IPS DF 6.9 (cell line): ENCODE measurements around the gene DNM3.

Experiments used
- DNase-seq: peaks from one replicate; pipeline ENCODE4 v3.0.0-alpha.2; 2013; ENCODE audit warnings: low read depth, low spot score
- H3K27ac ChIP-seq: one replicate; pipeline ENCODE4 v1.5.1; 2013; ENCODE audit warnings: low read length, control low read depth
- H3K27me3 ChIP-seq: 2 replicates; pipeline ENCODE4 v1.6.1; 2013; ENCODE audit warnings: mild to moderate bottlenecking, low read length; ENCODE audit not compliant: control insufficient read depth, insufficient read depth
- H3K36me3 ChIP-seq: 2 replicates; pipeline ENCODE4 v1.6.1; 2013; ENCODE audit warnings: low read length; ENCODE audit not compliant: control insufficient read depth, insufficient read depth
- H3K4me1 ChIP-seq: 2 replicates; pipeline ENCODE4 v1.6.1; 2013; ENCODE audit warnings: low read length; ENCODE audit not compliant: control insufficient read depth, insufficient read depth
- H3K4me3 ChIP-seq: 2 replicates; pipeline ENCODE4 v1.5.1; 2013; ENCODE audit warnings: mild to moderate bottlenecking, low read length
- H3K9me3 ChIP-seq: 2 replicates; pipeline ENCODE4 v1.6.1; 2013; ENCODE audit warnings: low read length, inconsistent platforms; ENCODE audit not compliant: control insufficient read depth, insufficient read depth
- WGBS: extraction: QIAGEN DNeasy Blood & Tissue Kit; methylation state at CpG from one replicate; pipeline ENCODE4 v1.1.7; 2013; ENCODE audit warnings: mixed read lengths, missing lambda C conversion rate; ENCODE audit not compliant: insufficient read length, insufficient coverage; 5-methylcytosine and 5-hydroxymethylcytosine counted together

The DNM3 gene

DNA sequence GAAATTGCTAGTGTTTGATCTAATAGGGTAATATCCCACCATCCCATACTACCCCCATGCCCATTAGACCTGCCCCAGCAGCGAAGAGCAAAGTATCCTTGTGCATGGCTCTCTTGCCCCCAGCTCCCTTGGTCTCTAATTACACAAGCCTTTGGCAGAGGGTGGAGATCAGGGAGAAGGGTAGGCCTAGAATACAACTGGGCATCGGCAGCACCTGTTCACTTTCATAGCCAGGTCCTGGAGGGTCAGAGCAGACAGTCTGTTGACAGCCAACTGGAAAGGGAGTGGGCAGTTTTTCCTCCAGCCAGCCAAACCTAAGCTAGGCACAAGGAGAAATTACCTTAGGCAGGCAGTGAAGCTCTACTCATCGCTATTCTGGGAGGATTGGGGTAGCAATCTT lies 605.2 kb downstream of the DNM3 start:
- Histone ChIP-seq H3K9me3 (no peaks in the 10 kb centered on the region), H3K36me3 (no peaks in the 10 kb centered on the region; the same call in 1 of the 2 replicates), H3K4me1 (no peaks in the 10 kb centered on the region; the same call in 1 of the 2 replicates), H3K27ac (no peak overlapping the region), H3K27me3 (no peaks in the 10 kb centered on the region), H3K4me3 (no peak overlapping the region)
- no peak for DNase-seq
- no CpG with 5 or more reads among the region's 3 CpGs for WGBS

DNA sequence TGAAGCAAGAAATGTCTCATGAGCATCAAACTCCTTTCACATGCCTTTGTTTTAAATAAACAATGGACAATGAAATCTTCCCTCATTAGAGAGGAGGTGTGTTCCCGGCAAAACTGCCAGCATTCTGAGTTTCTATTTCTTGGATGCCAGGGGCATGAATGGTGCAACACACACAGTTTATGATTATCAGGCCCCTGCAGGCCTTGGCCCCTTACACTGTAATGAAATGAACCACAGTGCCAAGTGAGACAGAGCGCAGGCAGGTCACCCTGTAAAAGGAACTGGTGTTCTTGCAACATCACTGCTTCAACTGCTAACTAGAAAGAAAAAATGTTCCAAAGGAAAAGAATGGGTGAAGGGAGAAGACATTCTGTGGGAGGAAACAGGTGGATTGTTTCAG lies 606.3 kb downstream of the DNM3 start:
- WGBS: no CpG with 5 or more reads among the region's 2 CpGs

DNA sequence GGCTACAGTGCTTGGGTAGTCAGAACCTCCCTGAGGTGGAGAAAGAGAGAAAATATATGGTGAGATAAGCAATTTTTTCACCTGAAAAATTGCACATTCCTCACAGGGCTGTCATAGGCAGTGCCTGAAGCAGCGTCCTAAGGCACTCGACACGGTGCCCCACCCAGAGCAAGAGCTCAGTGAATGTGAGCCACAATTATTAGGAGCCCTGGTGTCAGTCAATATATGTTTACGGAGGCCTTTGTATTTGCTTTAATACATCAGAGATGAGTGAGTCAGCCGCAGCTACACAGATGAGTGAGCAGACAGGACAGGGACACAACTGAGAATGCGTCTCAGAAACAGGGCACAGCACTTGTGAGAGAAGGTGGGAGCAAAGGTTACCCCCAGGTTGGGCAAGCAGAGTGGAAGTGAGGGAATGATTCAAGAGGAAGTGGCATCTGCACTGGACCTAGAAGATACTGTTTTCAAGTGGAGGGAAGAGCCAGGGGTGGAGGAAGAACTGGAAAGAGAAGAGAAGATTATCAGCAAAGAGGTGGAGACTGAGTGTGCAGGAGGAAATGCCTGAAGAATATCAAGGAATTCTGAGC lies 607.8 kb downstream of the DNM3 start:
- no peak overlapping the region for H3K27ac ChIP-seq
- DNase-seq: no peak
- H3K36me3 ChIP-seq: no peaks in the 10 kb centered on the region
- H3K4me1 ChIP-seq: no peaks in the 10 kb centered on the region; the same call in 1 of the 2 replicates
- H3K27me3 ChIP-seq: no peaks in the 10 kb centered on the region
- H3K9me3 ChIP-seq: no peaks in the 10 kb centered on the region
- no peak overlapping the region for H3K4me3 ChIP-seq
- no CpG with 5 or more reads among the region's 6 CpGs for WGBS

More for the DNA sequence above, 606.3 kb downstream of the DNM3 start:
- Histone ChIP-seq H3K9me3 (no peaks in the 10 kb centered on the region), H3K27ac (no peak overlapping the region), H3K27me3 (no peaks in the 10 kb centered on the region), H3K4me1 (no peaks in the 10 kb centered on the region; the same call in 1 of the 2 replicates), H3K4me3 (no peak overlapping the region), H3K36me3 (no peaks in the 10 kb centered on the region)
- DNase-seq: no peak

DNA sequence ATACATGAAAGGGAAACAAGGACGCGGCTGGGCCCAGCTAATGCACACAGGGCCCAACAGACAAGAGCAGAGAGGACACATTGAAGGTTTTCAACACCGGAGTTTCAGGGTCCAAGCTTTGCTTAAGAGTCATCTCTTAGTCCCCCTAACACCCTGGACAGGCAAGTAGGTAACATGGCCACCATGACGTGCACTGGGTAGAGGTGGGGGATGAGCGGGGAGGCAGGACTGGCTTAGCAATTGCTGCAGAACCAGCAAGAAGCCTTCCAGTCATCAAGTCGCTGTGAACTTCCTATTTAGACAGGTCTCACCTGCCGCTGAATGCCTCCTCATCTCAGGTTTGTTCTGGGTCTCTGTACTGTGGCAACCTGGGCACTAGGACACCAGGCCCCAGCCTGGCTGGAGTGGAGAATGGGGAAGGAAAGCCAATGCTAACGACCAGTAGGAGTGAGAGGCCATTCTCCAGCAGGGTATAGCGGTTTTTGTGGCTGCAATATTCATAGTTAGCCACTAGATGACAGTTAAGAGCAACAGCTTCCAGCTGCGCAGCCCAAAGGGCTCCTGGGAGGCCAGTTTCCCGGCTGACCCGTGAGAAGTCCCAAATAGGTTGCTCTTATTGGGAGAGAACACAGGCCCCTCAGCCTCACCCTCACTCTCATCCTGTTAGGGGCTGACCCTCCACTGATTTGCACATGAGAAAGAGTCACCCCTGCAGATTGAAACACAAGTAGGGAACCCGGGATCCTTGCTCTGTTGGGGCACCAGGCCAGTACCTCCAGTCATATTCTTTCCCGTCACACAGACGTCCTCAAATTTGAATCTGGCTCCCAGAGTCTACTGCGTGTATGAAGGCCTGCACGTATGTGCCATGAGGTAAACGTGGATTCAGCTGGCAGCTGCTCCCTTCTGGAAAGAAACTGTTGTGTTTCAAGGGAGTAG lies 608.6 kb downstream of the DNM3 start:
- H3K27ac ChIP-seq: no peak overlapping the region
- H3K36me3 ChIP-seq: no peaks in the 10 kb centered on the region
- no peak overlapping the region for H3K4me3 ChIP-seq
- DNase-seq: peak; percentile 58
- no peaks in the 10 kb centered on the region; the same call in 1 of the 2 replicates for H3K4me1 ChIP-seq
- no CpG with 5 or more reads among the region's 18 CpGs for WGBS
- H3K27me3 ChIP-seq: no peaks in the 10 kb centered on the region
- no peaks in the 10 kb centered on the region for H3K9me3 ChIP-seq

DNA sequence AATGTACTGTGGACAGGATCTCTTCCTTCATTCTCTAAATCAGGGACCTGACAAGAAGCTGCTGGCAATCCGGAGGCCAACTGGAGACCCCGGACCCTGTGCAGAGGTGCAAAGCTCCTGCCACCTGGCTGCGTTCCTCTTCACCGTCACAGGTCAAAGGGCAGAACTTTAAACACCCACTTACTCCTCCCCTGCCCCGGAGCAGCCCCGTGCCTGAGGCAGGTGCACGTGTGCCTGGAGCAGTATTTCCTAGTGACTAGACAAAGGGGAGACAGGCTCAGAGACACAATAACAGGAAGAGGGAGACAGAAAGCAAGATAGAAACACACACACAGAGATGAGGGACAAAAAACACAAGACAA lies 609.2 kb downstream of the DNM3 start:
- H3K9me3 ChIP-seq: no peaks in the 10 kb centered on the region
- WGBS: no CpG with 5 or more reads among the region's 7 CpGs
- DNase-seq: no peak

DNA sequence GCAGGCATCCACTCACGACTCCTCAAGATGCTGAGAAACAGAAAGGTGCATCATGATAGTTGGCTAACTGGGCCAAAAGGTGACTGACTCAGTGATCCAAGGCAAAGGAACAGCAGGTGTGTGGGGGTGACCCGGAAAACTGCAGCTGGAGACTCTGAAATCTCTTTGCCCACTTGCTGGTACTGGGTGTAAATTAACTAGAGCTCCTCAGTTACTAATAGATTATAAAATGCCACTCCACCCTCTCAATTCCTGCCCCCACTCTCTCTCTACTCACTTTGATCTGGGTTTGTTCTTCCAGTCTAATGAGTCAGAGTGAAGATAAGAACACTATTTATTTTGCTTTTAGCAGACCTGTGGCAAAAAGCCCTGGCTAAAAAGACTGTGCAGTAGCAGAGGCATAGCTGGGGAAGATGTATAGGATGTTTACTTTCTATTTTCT lies 609.7 kb downstream of the DNM3 start:
- DNase-seq: no peak
- H3K4me3 ChIP-seq: no peak overlapping the region
- H3K4me1 ChIP-seq: no peaks in the 10 kb centered on the region; the same call in 1 of the 2 replicates
- WGBS: no CpG with 5 or more reads among the region's 2 CpGs
- H3K27me3 ChIP-seq: no peaks in the 10 kb centered on the region
- H3K36me3 ChIP-seq: no peaks in the 10 kb centered on the region
- H3K9me3 ChIP-seq: no peaks in the 10 kb centered on the region
- no peak overlapping the region for H3K27ac ChIP-seq

More for the DNA sequence above, 609.2 kb downstream of the DNM3 start:
- Histone ChIP-seq H3K4me3 (no peak overlapping the region), H3K36me3 (no peaks in the 10 kb centered on the region), H3K4me1 (no peaks in the 10 kb centered on the region; the same call in 1 of the 2 replicates), H3K27ac (no peak overlapping the region), H3K27me3 (no peaks in the 10 kb centered on the region)

DNA sequence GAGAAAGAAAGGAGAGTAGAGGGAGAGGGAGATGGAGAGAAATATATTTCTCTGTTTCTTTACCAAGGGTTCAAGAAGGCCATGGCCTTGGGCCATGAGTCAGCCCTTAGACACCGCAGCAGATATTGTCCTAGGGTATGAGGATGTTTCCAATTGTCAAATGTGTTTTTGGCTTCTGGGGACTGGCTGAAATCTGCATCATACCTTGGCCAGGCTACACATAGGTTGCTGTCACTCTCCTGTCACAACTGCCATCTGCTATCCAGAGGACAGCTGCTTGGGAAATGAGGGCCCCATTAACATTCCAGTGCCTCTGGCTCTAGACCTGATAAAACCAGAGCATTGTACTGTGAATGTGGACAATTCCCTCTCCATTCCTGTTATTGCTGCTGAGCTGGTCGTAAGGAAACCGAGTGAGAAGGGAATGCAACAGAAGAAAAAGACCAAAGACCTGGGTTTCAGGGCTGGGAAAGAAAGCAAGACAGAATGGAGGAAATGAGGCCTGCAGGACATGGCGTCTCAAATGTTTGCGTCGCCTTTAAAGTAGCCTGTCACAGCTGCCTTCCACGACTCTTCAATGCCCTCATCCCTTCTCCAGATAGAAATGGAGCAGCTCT lies 611.3 kb downstream of the DNM3 start:
- Histone ChIP-seq H3K27me3 (no peaks in the 10 kb centered on the region), H3K9me3 (no peaks in the 10 kb centered on the region), H3K36me3 (no peaks in the 10 kb centered on the region), H3K4me3 (no peak overlapping the region), H3K4me1 (no peaks in the 10 kb centered on the region; the same call in 1 of the 2 replicates), H3K27ac (no peak overlapping the region)
- WGBS: no CpG with 5 or more reads among the region's 7 CpGs
- no peak for DNase-seq

DNA sequence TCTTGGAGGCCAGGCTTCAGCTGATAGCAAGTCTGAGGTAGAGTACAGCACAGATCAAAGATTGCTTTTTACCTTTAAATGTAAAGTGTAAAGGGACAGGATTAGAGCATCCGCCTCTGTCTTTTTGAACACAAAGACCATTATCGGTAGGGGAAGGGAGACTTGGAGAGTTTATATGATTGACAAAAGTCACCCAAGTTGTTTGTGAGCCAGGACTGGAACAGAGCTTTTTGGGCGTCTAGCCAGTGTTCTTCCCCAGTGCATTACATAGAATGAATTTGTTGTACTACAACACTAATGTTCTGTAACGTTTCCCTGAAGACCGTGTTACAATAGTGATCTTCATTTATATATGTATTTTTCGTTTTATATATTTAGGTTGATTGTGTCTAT lies 611.9 kb downstream of the DNM3 start:
- DNase-seq: no peak
- Histone ChIP-seq H3K9me3 (no peaks in the 10 kb centered on the region), H3K36me3 (no peaks in the 10 kb centered on the region), H3K27me3 (no peaks in the 10 kb centered on the region), H3K4me3 (no peak overlapping the region), H3K27ac (no peak overlapping the region), H3K4me1 (no peaks in the 10 kb centered on the region; the same call in 1 of the 2 replicates)
- WGBS: no CpG with 5 or more reads among the region's 6 CpGs

DNA sequence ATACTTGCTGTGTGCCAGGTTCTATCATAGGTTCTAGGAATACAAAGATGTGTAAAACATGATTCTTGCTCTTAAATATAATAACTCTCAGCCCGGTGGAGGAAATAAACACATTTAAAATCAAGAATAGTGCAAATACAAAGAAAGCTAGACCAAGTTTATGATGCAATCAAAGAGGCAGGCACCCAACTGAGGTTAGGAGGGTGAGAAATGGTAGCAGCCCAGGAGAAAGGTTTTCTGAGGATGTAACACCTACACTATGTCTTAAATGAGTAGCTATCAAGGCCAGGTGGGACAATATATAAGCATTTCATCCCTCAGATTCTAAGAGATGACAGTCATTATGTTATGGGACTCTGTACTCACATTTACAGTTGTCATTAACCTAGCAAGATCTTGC lies 612.3 kb downstream of the DNM3 start:
- Histone ChIP-seq H3K4me3 (no peak overlapping the region), H3K27ac (no peak overlapping the region), H3K27me3 (no peaks in the 10 kb centered on the region), H3K36me3 (no peaks in the 10 kb centered on the region), H3K4me1 (no peaks in the 10 kb centered on the region; the same call in 1 of the 2 replicates), H3K9me3 (no peaks in the 10 kb centered on the region)
- no peak for DNase-seq
- no CpG with 5 or more reads among the region's 1 CpG for WGBS

DNA sequence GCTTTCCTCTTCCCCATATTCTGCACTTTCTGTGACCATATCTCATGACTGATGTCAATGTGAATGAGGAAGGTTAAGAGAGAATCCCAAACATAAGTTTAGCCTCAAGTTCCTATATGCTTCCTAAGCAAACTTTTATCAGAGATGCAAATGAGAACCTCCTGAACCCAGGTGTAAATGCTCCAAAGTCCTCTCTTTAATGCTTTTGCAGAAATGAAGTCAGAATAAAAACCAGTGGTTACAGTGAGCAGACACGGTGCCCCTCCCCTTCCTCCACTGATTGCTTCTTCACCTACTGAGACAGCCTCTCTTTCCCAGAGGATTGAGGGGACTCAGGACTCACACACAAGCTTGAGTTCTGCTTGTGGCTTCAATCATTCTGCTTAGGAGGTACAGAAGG lies 614.2 kb downstream of the DNM3 start:
- no peak overlapping the region for H3K4me3 ChIP-seq
- no peak for DNase-seq
- H3K27ac ChIP-seq: no peak overlapping the region
- no peaks in the 10 kb centered on the region for H3K36me3 ChIP-seq
- WGBS: no CpG with 5 or more reads among the region's 1 CpG
- no peaks in the 10 kb centered on the region for H3K27me3 ChIP-seq
- H3K9me3 ChIP-seq: no peaks in the 10 kb centered on the region
- H3K4me1 ChIP-seq: no peaks in the 10 kb centered on the region
